Psoas muscle (tissue), 8 donors: ENCODE results near the gene CDH18. TPM values are rescaled to one million over a fixed set of nuclear protein-coding genes. Genes with fewer than 3 reads are reported as not detected.

Experiments used
- ATAC-seq, 4 donors: fragments of 200-7000 bp; cut with Tn5 transposase; one replicate each; pipeline ENCODE4 v1.9.1; 2020; ENCODE audit warnings: moderate library complexity in 3 of 4, mild to moderate bottlenecking in 2 of 4
- DNase-seq, 2 donors: peaks; one replicate each; pipeline ENCODE4 v3.0.0-alpha.2; 2020
- H3K27ac ChIP-seq: fragments of 200-600 bp; one replicate; pipeline ENCODE4 v1.8.0; 2022
- H3K27me3 ChIP-seq, 3 donors: fragments of 200-600 bp in 1 of 3; one replicate each; pipeline versions ENCODE4 v1.6.1 to v1.8.0; 2013 to 2022; ENCODE audit warnings: low read length in 2 of 3, mild to moderate bottlenecking in 2 of 3, moderate library complexity in 1 of 3; ENCODE audit not compliant: insufficient read depth in 3 of 3
- H3K36me3 ChIP-seq, 2 donors: fragments of 200-600 bp in 1 of 2; one replicate each; pipeline versions ENCODE4 v1.6.1 to v1.8.0; 2013 to 2022; ENCODE audit warnings: low read depth in 1 of 2, mild to moderate bottlenecking in 1 of 2, moderate library complexity in 1 of 2; ENCODE audit not compliant: insufficient read depth in 1 of 2
- H3K4me1 ChIP-seq: fragments of 200-600 bp; one replicate; pipeline ENCODE4 v1.8.0; 2022
- H3K4me3 ChIP-seq: fragments of 200-600 bp; one replicate; pipeline ENCODE4 v1.8.0; 2022; ENCODE audit warnings: mild to moderate bottlenecking
- H3K9me3 ChIP-seq: fragments of 200-600 bp; one replicate; pipeline ENCODE4 v1.8.0; 2022
- CTCF ChIP-seq: fragments of 200-600 bp; IDR thresholded peaks from one replicate; pipeline ENCODE4 v1.8.0; 2022; ENCODE audit warnings: antibody characterized with exemption
- WGBS, 3 donors: extraction: QIAGEN DNeasy Blood & Tissue Kit; methylation state at CpG; one replicate each; pipeline versions ENCODE4 v1.1.6 to v1.1.7; 2013; 5-methylcytosine and 5-hydroxymethylcytosine counted together
- intact Hi-C, 2 donors: fragments of 100-400 bp; cut with DNase I; formaldehyde crosslinking; loops; one replicate each; pipeline versions ENCODE4 v1.11.0 to v1.14.2; 2022
- polyA plus RNA-seq, 3 donors: library from polyadenylated mRNA; stranded (reverse); fragments of 200-250 nt; gene quantifications; one replicate each; pipeline ENCODE4 v1.2.3, GENCODE V29; 2013
- total RNA-seq, 4 donors: library from RNA; stranded (reverse); fragmentation: NEBNext Ultra II Directional in 2 of 4; extraction: Animal tissue kit (Norgen Biotek cat#: 25700) in 2 of 4; gene quantifications; one replicate each; pipeline versions ENCODE4 v1.2.1 to v1.2.4, GENCODE V29; 2021 to 2023
- donor health status: healthy with polysubstance abuse.
- donor health status: DM: no; HTN: no; CAD: no; lungs with moderate emphysema.
- donor health status: Bipolar disorder and iron deficiency.
- donor health status: healthy.
- donor health status: DM: yes; HTN: yes; CAD: no.
- donor health status: DM: no; HTN: no; CAD: no.
- donor health status: DM: no; HTN: no; CAD: no.
- donor health status: DM: yes; HTN: yes; CAD: no.

The CDH18 gene
- total and polyA plus RNA-seq, 7 donors, result 0.03 TPM; not detected in 5

GRCh38 chr5:19605846-19606407 lies 382.1 kb downstream of the CDH18 start:
- Histone ChIP-seq H3K4me1 (no peaks in the 10 kb centered on the region), H3K36me3 (no peaks in the 10 kb centered on the region), H3K4me3 (no peak overlapping the region), H3K9me3 (peaks cover 6% of the 10 kb centered on the region), H3K27me3 (no peaks in the 10 kb centered on the region), H3K27ac (no peak overlapping the region)
- TF ChIP-seq CTCF, result no peak
- ATAC-seq (no peak), DNase-seq (no peak)
- intact Hi-C loops, result no loop called here
- 69 to 77% (median 75%) methylated on average over 3 of the region's 3 CpGs for WGBS, 3 donors

- ATAC-seq (no peak), DNase-seq (no peak)
- Histone ChIP-seq H3K36me3 (no peaks in the 10 kb centered on the region), H3K4me3 (no peak overlapping the region), H3K9me3 (no peaks in the 10 kb centered on the region), H3K4me1 (no peaks in the 10 kb centered on the region), H3K27ac (no peak overlapping the region), H3K27me3 (no peaks in the 10 kb centered on the region)
- WGBS, 3 donors, result 28 to 37% (median 36%) methylated on average over 2 of the region's 2 CpGs
- intact Hi-C loops, result no loop called here
- no peak for TF ChIP-seq CTCF
Observed at GRCh38 chr5:19584131-19584530, 403.9 kb downstream of the CDH18 start.

GRCh38 chr5:19577882-19578281 lies 410.1 kb downstream of the CDH18 start:
- no peaks in the 10 kb centered on the region for H3K9me3 ChIP-seq
- TF ChIP-seq CTCF, result no peak
- no peaks in the 10 kb centered on the region for H3K36me3 ChIP-seq
- intact Hi-C loops, result no loop called here
- WGBS, 3 donors, result 74 to 80% (median 77%) methylated on average over 3 of the region's 3 CpGs
- H3K27ac ChIP-seq, result no peak overlapping the region
- no peaks in the 10 kb centered on the region for H3K27me3 ChIP-seq
- no peak overlapping the region for H3K4me3 ChIP-seq
- H3K4me1 ChIP-seq, result no peaks in the 10 kb centered on the region
- DNase-seq (no peak), ATAC-seq (no peak)

GRCh38 chr5:19568004-19568403 lies 420.0 kb downstream of the CDH18 start:
- no peaks in the 10 kb centered on the region for H3K9me3 ChIP-seq
- WGBS, 3 donors, result 70 to 72% (median 70%) methylated on average over 2 of the region's 2 CpGs
- H3K36me3 ChIP-seq, result no peaks in the 10 kb centered on the region
- no peak overlapping the region for H3K27ac ChIP-seq
- no peaks in the 10 kb centered on the region for H3K4me1 ChIP-seq
- intact Hi-C loops, result no loop called here
- TF ChIP-seq CTCF, result no peak
- ATAC-seq (no peak), DNase-seq (no peak)
- no peak overlapping the region for H3K4me3 ChIP-seq
- no peaks in the 10 kb centered on the region for H3K27me3 ChIP-seq

- no peak for ATAC-seq
- Histone ChIP-seq H3K27ac (no peak overlapping the region), H3K36me3 (no peaks in the 10 kb centered on the region), H3K4me1 (no peaks in the 10 kb centered on the region), H3K27me3 (no peaks in the 10 kb centered on the region), H3K9me3 (no peaks in the 10 kb centered on the region), H3K4me3 (no peak overlapping the region)
- DNase-seq, result no peak
- WGBS, 3 donors, result 59 to 66% (median 60%) methylated on average over 1 of the region's 1 CpG
- intact Hi-C loops, result no loop called here
- TF ChIP-seq CTCF, result no peak
Observed at GRCh38 chr5:19565466-19565865, 422.5 kb downstream of the CDH18 start.
